ENCODE data around the gene ELAVL3.
"Not testable (repeated sequence)": the region's sequence is repeated elsewhere in the genome, so short reads cannot be mapped to it uniquely, and the experiment has no call there.

ELAVL3 gene

DNA sequence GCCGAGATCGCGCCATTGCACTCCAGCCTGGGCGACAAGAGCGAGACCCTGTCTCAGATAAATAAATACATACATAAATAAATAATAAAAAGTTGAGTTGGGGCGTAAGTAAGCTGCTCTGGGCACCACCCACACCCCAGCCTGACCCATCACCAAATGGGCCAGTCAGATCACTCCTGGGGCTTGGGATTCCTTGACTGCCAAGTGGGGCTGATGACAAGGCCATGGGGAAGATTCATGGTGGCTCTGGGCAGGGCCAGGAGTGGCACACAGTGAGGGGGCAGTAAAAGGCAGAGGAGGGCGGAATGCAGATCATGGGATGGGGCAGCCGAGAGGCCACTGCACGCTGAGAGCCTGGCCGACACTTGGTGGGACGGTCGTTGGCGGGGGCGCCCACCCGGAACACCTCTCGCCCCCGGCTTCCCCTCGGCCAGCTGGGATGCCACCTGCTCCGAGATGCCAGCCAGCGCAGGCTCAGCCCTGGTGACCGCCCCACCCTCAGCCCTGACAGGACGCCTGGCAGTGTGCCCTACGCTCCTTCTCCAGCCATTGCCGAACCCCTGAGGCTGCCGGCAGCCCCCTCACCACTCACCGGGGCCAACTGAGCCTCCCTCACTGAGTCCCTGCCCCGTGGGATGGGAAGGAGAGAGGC is 13.9 kb upstream of the ELAVL3 start:
- in situ Hi-C loops (cut with MboI; ENCODE audit: low pct_unique_long_range_greater_than_20kb, low sequenced_read_pairs), result no loop called here
- no peak for DNase-seq

- in situ Hi-C loops (cut with MboI; ENCODE audit: low pct_unique_long_range_greater_than_20kb, low sequenced_read_pairs), result no loop called here
- no peak for DNase-seq
Measured at GRCh38 chr19:11489378-11489777, 8.5 kb upstream of the ELAVL3 start.

- in situ Hi-C loops (cut with MboI; ENCODE audit: low pct_unique_long_range_greater_than_20kb, low sequenced_read_pairs), result no loop called here
- DNase-seq, result no peak
Measured at GRCh38 chr19:11486661-11487503, 6.0 kb upstream of the ELAVL3 start.

GRCh38 chr19:11485245-11485837 is 4.5 kb upstream of the ELAVL3 start:
- in situ Hi-C loops (cut with MboI; ENCODE audit: low pct_unique_long_range_greater_than_20kb, low sequenced_read_pairs), result no loop called here
- DNase-seq, result no peak

- DNase-seq, result no peak
- in situ Hi-C loops (cut with MboI; ENCODE audit: low pct_unique_long_range_greater_than_20kb, low sequenced_read_pairs), result no loop called here
Measured at GRCh38 chr19:11483366-11484111, 2.7 kb upstream of the ELAVL3 start.

DNA sequence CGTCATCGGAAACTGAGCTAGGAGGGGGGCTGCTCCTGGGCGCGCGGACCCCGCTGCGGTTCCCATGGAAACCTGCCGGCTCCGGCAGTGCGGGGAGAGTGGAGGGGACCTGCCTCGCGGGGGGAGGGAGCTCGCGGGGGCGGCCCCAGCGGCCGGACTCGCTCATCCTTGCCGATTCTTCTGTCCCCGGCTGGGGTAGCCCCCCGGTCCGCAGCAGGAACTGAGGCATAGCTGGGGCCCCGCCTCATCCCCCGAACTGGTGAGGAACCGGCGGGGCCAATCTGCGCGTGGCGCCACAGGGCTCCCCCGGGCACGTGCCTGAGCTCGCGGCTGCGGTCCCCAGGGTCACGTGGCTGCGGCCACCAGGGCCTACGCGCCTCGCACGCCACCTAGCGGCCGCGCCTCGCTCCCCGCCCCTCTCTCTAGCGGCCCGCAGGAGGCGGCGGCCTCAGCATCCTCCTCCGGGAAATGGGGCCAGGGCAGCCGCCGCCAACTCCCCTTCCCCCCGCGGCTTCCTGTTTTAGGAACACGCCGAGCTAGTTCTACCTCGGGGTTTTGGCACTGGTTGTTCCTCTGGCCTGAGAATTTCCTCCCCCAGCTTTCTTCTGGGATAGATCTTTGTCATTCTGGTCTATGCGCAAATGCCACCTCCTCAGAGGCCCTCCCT is 1.7 kb upstream of the ELAVL3 start:
- in situ Hi-C loops (cut with MboI; ENCODE audit: low pct_unique_long_range_greater_than_20kb, low sequenced_read_pairs), result no loop called here
- DNase-seq, result peak; percentile 88

DNA sequence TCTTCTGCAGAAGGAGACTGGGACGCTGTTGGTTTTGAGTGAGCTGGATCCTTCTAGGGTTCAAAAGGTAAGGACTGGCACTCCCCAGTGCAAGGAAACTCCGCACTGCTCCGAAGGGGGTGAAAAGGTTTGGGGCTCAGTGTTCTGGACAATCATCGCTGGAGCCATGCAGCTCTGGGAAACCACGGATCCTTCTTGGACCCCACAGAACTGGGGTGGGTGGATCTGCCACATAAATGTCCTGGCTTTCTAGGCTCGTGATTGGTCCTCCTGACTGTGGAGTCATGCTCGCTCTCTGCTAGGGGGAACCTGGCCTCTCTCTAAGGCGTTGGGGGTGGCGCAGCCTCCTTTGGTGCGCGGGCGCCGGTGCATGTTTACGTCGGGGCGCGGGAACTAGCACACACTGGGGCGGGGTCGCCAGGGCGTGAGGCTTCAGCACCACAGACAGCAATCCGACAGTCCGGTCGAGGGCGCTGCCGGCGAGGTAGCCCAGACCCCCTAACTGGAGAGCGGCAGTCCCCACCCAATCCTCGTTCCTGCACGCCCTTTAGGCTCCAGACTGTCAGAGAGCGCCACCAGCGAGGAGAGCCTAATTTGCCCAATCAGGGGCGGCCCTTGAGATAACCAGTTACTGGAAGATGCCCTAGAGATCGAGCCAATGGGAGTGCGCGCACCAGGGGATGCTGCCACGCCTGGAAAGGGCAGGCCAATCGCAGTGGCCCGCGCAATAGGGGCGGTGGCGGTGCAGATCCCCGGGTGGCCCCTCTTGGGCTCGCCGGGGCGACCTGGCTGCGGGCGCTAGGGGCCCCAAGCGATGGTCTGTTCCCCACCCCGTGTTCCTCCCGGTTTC is 913 bp upstream of the ELAVL3 start:
- DNase-seq, result no peak
- in situ Hi-C loops (cut with MboI; ENCODE audit: low pct_unique_long_range_greater_than_20kb, low sequenced_read_pairs), result no loop called here

DNA sequence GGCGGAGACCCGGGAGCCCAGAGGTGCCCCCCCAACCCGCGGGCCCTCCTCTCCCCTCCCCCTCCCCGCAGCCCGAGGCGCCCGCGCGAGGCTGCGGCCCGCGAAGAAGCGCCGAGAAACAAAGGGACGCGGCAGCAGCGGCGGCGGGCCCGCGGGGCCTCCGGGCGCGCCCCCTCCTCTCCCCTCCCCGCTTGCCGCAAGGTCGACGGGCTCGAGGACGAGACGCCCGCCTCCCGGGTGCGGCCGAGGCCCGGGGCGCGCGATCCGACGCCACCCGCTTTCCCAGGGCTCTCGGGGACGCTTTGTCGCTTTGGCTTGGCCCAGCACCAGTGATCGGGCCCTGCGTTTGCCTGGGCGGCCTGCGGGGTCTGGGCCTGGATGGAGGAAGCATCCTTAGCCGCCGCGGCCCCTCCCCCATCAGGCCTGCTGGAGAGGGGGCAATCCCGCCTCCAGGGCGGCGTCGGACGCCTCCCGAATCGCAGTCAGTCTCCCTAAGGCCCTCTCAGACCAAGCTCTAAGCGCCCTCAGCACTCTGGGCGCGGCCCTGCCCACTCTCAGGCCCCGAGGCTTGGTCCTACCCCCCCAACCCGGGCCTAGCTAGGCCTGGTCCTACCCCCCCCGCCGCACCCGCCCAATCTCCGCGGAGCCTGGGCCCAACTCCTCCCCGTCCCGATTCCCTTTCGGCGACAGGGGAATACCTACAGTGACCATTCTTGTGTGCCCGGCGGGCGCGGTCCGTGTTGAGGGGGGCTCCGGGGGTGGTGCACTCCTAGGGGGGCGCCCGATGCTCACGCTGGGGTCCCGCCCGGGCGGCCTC is 740 bp downstream of the ELAVL3 start:
- no peak for DNase-seq

GRCh38 chr19:11479090-11479897 is 1.6 kb downstream of the ELAVL3 start:
- in situ Hi-C loops (cut with MboI; ENCODE audit: low pct_unique_long_range_greater_than_20kb, low sequenced_read_pairs), result no loop called here
- no peak for DNase-seq

More for the DNA sequence above, 740 bp downstream of the ELAVL3 start:
- in situ Hi-C loops (cut with MboI; ENCODE audit: low pct_unique_long_range_greater_than_20kb, low sequenced_read_pairs), result no loop called here

GRCh38 chr19:11478167-11479089 is 2.4 kb downstream of the ELAVL3 start:
- in situ Hi-C loops (cut with MboI; ENCODE audit: low pct_unique_long_range_greater_than_20kb, low sequenced_read_pairs), result no loop called here

DNA sequence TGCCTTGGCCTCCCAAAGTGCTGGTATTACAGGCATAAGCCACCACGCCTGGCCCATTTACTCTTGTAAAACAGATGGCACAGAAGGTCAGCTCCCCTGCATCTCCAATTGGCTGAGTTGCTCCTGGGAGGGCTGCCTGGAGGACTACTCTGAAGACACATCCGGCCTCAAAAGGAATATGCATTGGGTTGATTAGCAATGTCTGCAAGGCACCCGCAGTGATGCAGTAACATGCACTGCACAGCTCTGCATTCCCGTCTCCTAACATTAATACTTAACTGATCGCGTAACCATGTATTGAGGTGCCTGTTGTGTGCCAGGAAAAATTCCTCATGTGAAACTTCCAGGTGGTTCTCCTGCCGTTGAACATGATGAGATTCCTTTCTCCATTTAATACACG is 5.0 kb downstream of the ELAVL3 start:
- in situ Hi-C loops (cut with MboI; ENCODE audit: low pct_unique_long_range_greater_than_20kb, low sequenced_read_pairs), result no loop called here
- no peak for DNase-seq

More at GRCh38 chr19:11478167-11479089, 2.4 kb downstream of the ELAVL3 start:
- DNase-seq, result no peak

GRCh38 chr19:11475343-11475742 is 5.5 kb downstream of the ELAVL3 start:
- in situ Hi-C loops (cut with MboI; ENCODE audit: low pct_unique_long_range_greater_than_20kb, low sequenced_read_pairs); DNase-seq: not testable (repeated sequence)

GRCh38 chr19:11473725-11474124 is 7.1 kb downstream of the ELAVL3 start:
- no peak for DNase-seq
- in situ Hi-C loops (cut with MboI; ENCODE audit: low pct_unique_long_range_greater_than_20kb, low sequenced_read_pairs), result no loop called here

DNA sequence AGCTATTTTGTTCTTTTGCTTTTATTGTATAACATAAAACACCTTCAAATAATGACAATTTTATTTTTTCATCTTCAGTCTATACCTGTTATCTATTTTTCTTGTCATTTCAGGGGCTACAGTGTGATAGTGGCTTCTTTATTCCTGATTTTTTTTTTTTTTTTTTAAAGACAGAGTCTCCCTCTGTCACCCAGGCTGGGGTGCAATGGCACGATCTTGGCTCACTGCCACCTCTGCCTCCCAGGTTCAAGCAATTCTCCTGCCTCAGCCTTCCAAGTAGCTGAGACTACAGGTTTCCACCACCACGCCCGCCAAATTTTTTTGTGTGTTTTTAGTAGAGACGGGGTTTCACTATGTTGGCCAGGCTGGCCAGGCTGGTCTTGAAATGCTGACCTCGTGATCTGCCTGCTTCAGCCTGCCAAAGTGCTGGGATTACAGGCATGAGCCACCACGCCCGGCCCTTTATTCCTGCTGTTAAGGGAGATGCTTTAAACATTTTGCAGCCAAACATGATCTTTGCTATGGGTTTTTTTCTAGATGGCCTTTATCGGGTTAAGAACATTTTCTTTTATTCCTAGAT is 12.5 kb downstream of the ELAVL3 start:
- in situ Hi-C loops (cut with MboI; ENCODE audit: low pct_unique_long_range_greater_than_20kb, low sequenced_read_pairs); DNase-seq: not testable (repeated sequence)

- no peak for DNase-seq
Measured at GRCh38 chr19:11465600-11465999, 15.2 kb downstream of the ELAVL3 start.

More at GRCh38 chr19:11465600-11465999, 15.2 kb downstream of the ELAVL3 start:
- in situ Hi-C loops (cut with MboI; ENCODE audit: low pct_unique_long_range_greater_than_20kb, low sequenced_read_pairs), result no loop called here

Measured in KBM-7 (cell line).